ENCODE measurements around the gene MVB12A.
A peak's percentile ranks its signal among the peaks of the same experiment; 100 is the strongest.

The MVB12A gene

GRCh38 chr19:17405250-17406045 lies 14.4 kb upstream of the MVB12A start, which contains the start of gene BST2:
Gene BST2 (minus strand): TSS chr19:17405630. CDS start chr19:17405575, 55 bp downstream.
- DNase-seq, result no peak

- DNase-seq, result no peak
Measured at GRCh38 chr19:17406046-17406886, 13.6 kb upstream of the MVB12A start.

GRCh38 chr19:17406887-17407196 lies 13.0 kb upstream of the MVB12A start:
- DNase-seq, result no peak

GRCh38 chr19:17409990-17410389 lies 9.9 kb upstream of the MVB12A start:
- no peak for DNase-seq

- no peak for DNase-seq
Measured at GRCh38 chr19:17411801-17412200, 8.0 kb upstream of the MVB12A start.

GRCh38 chr19:17414097-17414496 lies 5.8 kb upstream of the MVB12A start:
- DNase-seq, result no peak

GRCh38 chr19:17415121-17415520 lies 4.7 kb upstream of the MVB12A start:
- DNase-seq, result no peak

- DNase-seq, result no peak
Measured at GRCh38 chr19:17418710-17419109, 1.1 kb upstream of the MVB12A start.

- no peak for DNase-seq
Measured at GRCh38 chr19:17419154-17419620, 660 bp upstream of the MVB12A start.

- DNase-seq, result peak; percentile 32
Measured at GRCh38 chr19:17420475-17420924, 653 bp downstream of the MVB12A start.

- no peak for DNase-seq
Measured at GRCh38 chr19:17421942-17422341, 2.1 kb downstream of the MVB12A start.

GRCh38 chr19:17423429-17424208 lies 3.8 kb downstream of the MVB12A start:
- no peak for DNase-seq

GRCh38 chr19:17424743-17425365 lies 5.0 kb downstream of the MVB12A start:
- DNase-seq, result peak; percentile 54

GRCh38 chr19:17429641-17430113 lies 9.8 kb downstream of the MVB12A start:
- no peak for DNase-seq

- DNase-seq, result no peak
Measured at GRCh38 chr19:17431417-17431816, 11.6 kb downstream of the MVB12A start.

- DNase-seq, result no peak
Measured at GRCh38 chr19:17435218-17435617, 15.4 kb downstream of the MVB12A start.

GRCh38 chr19:17436094-17436873 lies 16.4 kb downstream of the MVB12A start:
- no peak for DNase-seq

GRCh38 chr19:17436874-17437267 lies 17.0 kb downstream of the MVB12A start:
- no peak for DNase-seq

GRCh38 chr19:17441241-17442021 lies 21.6 kb downstream of the MVB12A start:
- DNase-seq, result no peak

GRCh38 chr19:17445526-17446165 lies 25.8 kb downstream of the MVB12A start:
- DNase-seq, result no peak

Measured in NCI-H1105 treated with DMSO at 0.1 percent for 48 hours (cell line).